GM21447 (cell line): ENCODE measurements around the gene AKT1.

ENCODE experiments used
- ATAC-seq: cut with Tn5 transposase; IDR thresholded peaks from one replicate; pipeline ENCODE4 v1.9.1; 2021; ENCODE audit not compliant: unreplicated experiment

Gene AKT1

DNA sequence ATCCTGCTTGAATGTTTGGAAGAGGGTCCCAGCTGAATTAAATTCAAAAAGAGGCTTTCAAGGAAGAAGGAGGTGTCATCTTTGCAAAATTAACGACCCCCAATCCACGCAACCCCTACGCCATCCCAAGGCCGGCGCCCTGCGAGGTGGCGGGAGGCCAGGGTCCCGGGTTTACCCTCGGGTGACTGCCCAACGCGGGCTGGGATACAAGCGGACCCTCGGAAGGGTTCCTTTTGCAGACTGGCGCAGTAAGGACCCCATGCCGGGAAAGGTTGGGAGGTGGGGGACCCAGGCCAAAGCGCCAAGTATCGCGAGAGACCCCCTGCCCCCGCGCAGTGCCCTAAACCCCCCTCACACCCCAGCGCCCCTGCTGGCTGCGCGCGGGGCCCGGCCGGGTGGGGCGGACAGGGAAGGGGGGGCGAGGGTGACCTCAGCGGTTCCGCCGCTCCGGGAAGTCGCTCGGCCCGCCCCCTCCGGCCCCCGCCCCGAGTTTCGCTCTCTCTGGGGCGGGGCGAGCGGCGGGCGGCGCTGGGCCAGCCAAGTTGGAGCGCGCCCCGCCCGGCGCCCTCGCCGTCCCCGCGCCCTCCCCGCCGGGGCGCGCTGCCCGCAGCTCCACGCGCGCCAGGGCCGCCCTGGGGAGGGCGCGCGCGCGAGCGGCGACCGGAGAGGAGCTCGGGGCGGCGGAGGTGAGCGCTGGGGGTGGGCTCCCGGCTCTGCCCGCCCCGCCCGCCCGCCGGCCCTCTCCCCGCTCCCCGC, 4.6 kb upstream of the AKT1 start:
- ATAC-seq: peak; percentile 39

DNA sequence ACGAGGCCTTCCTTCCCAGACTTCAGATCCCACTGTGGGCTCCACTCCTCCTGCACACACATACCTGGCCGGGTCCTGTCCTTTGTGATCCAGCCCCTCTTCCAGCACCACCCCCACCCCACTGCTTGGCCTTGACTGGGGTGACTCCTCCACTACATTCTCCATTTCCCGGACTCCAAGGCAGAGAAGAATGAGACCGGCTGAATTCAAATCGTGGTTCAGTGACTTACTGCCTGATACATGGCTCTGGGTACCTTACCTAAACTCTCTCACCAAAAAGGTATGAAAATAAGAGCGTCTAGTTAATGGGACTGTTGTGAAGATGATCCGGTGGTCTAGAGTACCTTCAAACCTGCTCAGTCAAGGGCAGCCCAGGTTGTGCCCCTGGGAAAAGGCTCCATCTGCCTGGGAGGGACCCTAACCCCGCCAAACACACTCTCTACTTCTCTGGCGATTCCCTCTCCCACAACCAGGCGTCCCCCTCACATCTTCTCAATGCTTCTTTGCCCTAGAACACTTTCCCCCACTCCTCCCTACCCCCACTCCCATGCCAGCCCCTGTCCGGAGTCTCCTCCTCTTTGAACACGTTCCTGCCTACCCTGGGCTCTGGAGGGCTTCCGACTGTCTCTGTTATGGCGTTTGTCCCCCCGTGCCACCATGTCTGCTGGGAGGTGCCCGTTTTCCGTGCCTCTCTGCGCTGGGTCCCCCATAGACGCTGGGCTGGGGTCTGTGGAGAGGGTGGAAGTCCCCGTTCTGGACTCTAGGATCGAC, 3.9 kb upstream of the AKT1 start:
- ATAC-seq: no peak

DNA sequence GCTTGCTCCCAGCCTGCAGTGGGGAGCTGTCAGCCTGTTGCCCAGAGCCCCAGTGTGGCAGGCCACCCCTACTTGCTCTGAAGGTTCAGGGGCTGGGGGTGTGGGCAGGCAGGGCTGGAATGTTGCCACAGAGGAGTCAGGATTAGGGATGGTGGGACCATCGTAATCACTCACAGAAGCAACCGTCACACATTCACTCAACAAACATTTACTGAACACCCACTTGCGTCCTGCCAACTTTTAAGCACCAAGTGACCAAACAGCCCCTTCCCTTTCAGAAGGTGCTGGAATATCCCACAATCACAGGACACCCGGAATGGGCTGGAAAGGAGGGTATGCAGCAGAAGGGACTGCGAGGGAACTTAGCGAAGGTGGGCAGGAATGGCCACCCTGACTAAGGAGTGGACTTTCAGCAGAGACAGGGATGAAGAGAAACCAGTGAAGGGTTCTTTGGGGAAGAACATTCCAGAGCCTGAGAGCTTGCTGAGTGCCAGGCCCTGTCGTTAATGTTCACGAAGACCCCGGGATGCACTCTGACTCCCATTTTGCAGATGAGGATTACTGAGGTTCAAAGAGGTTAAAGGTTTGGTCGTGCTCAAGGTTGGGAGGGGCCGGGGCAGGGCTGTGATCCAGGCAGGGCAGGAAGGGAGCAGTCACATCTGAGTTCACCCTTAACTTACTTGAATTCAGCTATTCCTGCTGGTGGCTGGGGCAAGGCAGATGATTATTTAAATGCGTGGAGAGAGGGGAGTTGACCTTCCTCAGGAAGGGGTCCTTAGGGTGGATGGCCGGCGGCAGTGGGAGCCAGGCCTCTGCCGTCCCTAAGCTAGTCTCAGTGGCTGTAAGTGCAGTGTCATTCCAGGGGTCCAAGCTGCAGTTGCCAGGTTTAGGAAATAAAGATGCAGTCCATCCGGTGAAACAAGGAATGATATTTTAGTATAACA, 3.0 kb upstream of the AKT1 start:
- no peak for ATAC-seq

DNA sequence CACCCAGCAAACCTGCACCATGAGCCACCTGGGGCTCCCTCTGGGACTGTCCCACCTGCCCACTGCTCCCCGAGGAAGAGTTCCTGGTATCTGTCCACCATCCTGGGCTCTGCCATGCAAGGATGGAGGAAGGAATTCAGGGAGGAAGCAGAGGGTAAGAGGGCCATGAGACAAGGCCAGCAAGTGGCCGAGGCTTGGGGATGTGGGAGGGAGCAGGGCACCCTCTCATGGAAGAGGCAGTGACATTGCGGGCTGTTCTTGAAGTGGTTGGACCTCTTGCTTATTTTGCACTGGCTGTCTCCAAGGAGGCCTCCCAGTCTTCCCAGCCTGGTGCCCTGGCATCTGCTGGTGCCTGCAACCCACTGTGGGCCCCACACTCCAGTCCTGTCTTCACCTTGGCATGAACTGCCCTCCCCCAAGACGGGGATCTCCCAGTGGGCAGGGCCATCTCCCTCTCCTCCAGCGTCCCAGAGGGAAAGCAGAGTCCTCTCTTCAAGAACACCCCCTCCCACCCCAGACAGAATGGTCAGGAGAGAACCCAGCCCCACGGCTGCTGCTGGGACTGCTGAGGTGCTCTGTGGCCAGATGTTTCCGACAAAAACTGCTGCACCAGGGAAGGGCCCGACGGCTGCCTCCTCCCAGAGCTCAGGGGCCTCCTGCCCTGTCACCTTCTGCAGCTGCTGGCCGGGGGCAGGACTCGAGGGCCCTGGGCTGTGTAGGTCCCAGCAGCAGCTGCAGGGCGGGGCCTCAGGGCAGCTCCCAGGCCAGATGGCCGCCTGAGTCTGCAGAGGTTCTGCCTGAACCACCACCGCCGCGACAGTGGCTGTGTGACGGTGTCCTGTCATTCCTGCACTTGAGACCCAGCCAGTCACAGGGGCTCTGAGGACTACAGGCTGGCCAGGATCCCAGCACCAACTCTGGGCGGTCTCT, 1.8 kb upstream of the AKT1 start:
- ATAC-seq: no peak

DNA sequence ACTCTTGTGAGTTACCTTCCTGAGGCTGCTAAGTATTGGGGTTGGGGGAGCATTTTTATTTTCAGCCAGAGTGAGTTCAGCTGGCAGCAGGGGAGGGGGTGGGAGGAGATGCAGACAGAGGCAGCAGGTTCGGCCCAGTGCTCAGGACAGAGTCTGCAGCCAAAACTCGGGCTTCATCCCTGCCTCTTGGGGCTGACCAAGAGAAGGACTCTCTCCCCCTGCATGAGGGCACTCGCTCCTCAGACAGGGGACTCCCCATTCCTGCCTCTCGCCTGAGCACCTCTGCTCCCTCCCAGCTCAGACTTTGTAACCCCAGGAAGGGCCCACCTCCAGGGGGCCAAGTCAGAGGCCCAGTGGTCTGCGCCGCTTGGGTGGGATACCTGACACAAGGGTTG, 1.1 kb upstream of the AKT1 start:
- no peak for ATAC-seq

DNA sequence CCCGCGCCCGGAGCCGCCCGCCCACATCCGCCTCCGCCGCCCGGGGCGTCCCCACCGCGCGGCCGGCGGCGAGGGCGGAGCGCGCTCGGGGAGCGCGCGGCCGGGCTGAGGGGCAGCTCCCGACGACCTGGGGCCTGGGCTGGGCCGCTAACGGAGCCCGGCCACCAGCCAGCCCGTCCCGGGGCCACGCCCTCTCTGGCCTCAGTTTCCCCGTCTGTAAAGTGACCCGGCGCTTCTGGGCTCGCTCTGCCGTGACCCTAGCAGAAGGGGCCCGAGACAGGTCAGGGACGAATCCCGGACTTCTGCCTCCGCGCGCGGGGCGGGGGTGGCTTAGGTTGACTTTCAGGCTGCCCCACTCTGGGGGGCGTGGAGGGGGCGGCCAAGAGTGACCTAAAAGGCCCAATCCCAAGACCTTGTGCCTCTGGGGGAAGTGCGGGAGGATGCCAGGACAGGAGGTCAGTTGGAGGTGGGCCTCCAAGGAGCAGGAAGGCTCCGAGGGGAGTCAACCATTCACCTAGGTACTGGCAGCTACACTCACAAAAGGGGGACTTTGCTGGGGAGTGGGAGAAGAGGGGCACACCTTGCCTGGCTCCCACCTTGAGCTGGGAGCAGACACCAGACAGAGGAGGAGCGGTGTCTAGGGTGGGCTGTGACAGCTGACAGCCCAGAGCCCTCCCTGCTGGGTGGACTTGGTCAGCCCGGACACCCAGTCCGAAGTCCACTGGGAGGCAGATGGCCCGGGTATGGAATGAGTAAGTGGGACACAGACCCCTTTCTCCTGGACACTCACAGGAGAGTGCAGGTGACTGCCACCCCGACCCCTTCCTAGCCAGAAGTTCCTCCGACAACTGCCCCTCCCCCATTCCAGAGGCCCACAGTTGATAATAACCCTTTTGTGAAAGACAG, 486 bp upstream of the AKT1 start:
- no peak for ATAC-seq

DNA sequence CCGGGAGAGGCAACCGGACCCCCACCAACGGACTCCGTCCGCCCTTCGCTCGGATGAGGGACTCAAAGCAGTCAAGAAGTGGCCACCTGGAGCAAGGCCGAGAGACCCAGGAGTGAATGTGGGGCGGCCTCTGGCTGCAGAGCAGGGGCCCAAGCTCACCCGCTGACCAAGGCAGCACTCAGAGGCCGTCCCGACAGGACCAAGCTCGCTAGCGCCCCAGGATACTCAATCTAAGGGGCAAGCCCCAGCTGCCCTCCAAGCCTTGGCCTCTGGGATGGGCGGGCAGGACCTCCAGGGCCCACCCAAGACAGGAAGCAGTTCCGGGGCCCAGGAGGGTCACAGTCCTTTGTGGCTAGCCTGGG, 936 bp downstream of the AKT1 start:
- ATAC-seq: no peak

DNA sequence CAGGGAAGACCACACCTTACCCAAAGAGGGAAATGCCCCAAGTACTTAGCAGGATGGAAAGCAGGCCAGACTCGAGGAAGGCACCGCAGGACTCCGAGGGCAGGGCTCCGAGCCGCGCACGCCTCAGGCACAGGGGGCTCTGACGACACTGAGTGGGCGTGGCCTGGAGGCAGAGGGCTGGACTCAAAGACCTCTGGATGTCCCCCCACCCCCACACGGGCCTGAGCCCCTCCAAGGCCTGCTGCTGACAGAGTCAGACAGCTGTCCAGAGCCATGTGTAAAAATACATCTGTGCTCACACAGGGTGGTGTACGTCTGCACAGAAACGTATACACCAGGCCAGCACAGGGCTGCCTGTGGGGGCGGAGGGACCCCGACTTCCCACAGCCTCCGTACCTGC, 1.4 kb downstream of the AKT1 start:
- no peak for ATAC-seq

DNA sequence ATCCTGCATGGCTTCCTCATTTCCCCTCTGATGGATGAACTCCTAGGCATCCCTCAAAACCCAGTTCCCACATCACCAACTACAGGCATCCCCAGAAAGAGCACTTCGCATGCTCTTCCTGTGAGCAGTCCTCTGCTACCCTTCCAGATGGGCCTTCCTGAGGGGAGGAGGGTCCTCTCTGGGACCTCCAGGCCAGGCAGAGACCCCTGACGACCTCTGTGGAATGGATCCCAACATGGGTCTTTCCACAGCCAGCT, 1.9 kb downstream of the AKT1 start:
- no peak for ATAC-seq

DNA sequence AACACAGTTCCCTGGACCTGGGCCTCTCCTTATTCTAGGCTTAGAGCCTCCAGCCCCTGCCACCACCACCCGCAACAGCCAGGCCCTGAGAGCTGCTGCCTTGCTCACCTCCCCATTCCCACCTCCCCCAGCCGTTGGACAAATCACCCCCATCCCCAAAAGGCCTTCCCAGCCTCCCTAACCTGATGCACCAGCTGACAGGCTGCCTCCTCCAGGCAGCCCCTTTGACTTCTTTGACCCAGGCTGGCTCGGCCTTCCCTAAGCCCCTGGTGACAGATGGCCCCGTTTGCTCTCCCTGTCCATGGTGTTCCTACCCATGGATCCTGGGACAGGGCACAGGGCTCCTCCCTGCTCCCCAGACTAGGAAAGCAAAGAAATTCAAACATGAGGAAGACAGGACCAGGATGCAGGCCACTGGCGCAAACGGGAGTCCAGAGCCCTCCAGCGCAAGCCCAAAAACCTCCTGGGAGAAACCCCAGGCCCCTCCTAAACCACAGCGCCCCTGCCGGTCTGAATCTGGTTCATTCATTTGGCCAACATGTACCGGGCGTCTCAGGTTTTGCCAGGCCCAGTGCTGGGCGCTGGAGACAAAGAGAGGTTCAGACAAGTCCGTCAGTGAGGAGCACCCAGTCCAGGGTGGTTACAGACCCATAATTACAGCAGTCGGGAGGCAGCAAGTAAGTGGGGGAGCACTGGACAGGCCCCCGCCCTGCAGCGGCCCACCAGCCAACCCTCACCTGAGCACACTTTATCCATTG, 2.4 kb downstream of the AKT1 start:
- ATAC-seq: no peak

DNA sequence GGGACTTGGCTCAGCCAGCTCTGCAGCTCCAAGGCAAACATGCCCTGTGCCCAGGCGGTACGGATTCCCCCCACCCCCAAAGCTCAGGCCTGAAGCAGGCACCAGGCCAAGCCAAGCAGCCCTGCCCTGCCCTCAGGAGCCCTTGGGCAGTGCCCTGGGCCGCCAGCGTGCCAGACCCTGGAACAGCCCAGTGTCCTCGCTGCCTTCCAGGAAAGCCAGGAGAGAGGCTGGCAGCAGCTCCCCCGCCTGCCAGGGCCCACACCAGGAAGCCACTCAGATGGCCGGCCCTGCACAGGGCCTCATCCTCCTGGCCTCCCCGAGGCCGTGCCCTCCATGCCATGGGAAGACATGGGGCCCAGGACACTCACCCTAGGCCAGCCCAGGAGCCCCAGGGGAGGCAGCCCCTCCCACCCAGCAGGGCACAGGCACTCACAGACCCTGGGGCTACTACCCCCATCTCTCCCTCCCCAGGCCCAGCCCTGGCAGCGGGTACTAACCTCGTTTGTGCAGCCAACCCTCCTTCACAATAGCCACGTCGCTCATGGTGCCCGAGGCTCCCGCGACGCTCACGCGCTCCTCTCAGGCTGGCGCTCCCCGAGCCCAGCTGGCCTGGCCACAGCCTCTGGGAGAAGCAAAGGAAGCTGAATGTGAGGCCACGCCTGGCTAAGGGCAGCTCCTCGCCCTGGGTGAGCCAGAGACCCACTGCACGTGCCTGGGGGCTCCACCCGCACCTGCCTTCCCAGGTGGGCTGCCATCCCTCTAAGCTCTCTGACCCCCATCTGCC, 3.3 kb downstream of the AKT1 start:
- ATAC-seq: no peak

DNA sequence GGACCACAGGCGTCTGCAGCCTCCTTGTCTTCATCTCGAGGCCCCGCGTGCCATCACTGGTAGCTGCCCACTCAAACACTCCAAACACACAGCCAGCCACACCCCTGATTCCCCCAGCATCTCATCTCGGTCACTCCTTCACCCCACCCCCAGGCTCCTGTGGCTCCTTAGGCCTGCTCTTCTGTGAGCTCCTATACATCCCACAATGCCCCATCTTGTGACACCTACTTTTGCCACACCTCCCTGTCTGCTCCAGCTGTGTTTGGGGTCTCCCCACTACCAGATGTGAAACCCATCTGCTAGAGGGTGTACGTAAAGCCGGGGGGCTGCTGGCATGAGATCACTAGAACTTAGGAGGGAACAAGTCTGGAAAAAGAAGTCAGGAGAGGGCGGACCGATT, 4.1 kb downstream of the AKT1 start:
- ATAC-seq: no peak

DNA sequence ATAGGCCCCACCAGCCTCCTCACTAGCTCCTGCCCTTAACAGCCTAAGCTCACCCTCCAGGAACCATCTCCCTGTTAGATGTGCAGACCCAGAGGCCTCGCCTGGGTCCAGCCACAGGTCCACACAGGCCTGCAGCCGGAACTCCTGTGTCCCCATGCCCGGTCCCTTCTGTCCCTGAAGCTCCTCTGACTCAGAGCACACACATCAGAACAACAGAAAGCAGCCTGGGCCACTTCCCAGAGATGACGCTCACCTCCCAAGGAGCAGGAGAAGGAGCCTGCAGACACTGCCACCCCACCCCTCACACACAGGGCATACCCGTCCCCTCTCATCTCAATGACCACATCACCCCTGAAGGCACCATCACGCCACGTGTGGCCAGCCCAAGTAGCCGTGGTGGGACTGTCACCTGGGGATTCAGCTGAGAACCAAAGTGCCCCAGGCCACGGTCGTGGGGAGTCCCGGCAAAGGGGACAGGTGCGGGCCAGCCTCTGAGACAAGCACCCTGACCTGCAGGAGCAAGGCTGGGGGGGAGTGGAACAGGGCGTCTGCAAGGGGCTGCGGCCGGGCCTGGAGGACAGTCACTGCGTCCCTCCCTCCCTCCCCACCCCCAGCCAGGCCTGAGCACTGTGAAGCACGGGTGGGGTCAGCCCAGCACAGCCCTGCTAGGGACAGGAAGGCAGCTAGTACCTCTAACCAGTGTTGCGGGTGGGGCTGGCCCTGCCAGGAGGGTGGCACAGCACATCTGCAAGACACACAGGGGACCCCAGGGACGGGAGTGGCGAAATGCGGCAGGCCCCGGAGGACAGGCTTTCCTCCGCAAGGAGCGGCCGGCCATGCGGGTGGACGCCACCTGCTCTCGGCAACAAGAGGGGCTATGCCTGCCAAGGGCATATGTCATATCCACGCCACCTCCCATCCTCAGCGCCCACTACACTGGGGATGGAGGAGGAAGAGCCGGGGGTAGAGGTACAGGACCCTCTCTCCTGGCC, 5.5 kb downstream of the AKT1 start:
- no peak for ATAC-seq

DNA sequence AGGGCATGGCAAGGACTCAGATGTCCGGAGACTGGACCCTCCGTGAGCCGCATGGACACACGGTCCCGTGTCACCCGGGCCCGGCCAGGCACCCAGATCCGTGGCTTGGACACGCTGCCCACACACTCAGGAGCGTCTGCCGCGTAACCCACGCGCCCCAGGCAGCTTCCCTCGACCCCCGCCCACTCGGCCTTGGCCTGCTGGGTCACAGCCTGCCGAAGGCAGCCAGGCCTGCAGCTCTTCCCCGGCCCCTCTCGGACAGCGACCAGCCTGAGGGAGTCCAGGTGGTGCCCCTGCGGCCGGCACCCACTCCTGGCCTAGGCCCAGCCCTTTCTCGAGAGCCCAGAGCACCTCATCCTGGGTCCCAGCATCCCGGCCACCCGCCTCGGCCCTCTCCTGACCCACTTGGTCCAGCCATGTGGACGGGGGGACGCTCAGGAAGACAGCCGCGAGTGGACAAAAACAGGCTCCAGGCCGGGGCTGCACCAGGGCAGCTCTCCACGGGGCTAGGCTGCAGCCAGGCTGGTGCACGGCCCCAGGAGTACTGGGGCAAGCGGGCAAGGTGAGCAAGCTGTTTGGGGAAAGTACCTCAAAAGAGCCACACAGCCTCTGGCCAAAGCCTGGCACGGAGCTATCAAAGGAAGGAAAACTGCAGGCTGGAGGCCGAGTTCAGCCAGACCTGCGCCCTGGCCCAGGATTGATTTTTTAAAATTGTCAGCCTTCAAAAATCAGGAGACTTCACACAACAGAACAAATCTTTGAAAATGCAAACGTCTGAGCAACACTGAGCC, 6.5 kb downstream of the AKT1 start:
- no peak for ATAC-seq

DNA sequence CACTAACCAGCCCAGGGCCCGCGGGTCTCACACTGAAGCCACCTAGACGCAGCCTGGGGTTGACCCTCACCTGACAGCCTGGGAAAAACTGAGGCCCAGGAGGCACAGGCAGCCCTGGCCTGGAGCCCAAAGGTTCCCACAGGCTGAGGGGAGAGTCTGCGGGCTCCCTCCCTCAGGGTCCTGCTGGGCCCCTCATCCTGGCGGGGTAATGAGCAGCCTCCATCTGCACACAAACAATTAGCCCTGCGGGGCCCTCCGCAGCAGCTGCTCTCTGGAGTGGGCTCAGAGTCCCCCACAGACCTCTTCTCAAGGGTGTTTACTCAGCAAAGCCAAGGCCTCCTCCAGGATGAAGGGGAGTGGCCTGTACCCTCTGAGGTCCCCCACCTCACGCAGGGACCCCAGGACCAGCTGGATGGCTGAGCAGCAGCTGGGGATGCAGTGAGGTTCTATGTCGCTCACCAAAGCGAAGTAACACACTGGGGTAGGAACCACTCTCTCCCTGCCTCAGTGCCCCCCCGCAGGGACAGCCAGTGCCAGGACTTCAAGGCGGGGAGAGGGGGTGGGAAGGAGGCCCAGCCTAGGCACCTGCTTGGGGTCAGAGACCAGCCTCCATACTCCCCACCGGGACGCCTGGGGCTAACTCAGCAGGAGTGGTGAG, 7.3 kb downstream of the AKT1 start:
- ATAC-seq: no peak

DNA sequence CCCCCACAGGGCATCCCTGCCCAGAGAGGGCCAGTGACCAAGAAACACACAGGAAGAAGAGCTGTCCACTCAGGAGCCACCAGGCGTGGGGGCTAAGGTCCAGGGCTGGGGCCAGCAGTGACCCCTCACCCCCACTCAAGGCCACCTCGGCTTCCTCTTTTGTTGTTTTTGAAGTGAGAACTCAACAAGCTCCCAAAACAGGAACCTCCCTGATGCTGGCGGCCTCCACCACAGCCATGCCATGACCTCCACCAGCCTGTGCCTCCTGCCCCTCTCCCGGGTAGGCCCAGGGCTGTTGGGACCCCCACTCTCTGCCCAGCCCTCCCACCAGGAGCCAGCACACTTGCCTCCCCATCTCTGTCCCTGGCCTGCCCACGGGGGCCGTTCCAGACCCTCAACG, 7.8 kb downstream of the AKT1 start:
- ATAC-seq: no peak
